Measurements from ENCODE around the gene ELL. TPM values are rescaled to one million over a fixed set of nuclear protein-coding genes. Genes with fewer than 3 reads are reported as not detected.
A peak's percentile ranks its signal among the peaks of the same experiment; 100 is the strongest.
"Not testable (repeated sequence)": the region's sequence is repeated elsewhere in the genome, so short reads cannot be mapped to it uniquely, and the experiment has no call there.

ELL gene
- total RNA-seq, 2 experiments from 2014 or later = 20.3 to 20.9 TPM

GRCh38 chr19:18408053-18408476 lies 113.8 kb downstream of the ELL start:
- Mint-ChIP-seq H3K4me3 (no peak overlapping the region), H3K9me3 (no peaks in the 10 kb centered on the region), H3K4me1 (peaks cover 5% of the 10 kb centered on the region), H3K27ac (no peak overlapping the region), H3K27me3 (peaks cover 16% of the 10 kb centered on the region), H3K36me3 (ENCODE audit: low read depth) (no peaks in the 10 kb centered on the region)
- DNase-seq = peak; percentile 33
- CTCF ChIA-PET = no interaction called here
- POLR2A ChIA-PET = no interaction called here

- Mint-ChIP-seq H3K9me3 (no peaks in the 10 kb centered on the region), H3K4me3 (no peak overlapping the region), H3K36me3 (ENCODE audit: low read depth) (no peaks in the 10 kb centered on the region), H3K4me1 (peaks cover 7% of the 10 kb centered on the region), H3K27me3 (peaks cover 10% of the 10 kb centered on the region), H3K27ac (no peak overlapping the region)
- CTCF ChIA-PET = interaction anchor here (1.4 kb wide), 1 partner anchor 17 kb away, joined by 3 read pairs; no protein-coding TSS in a partner anchor
- POLR2A ChIA-PET = no interaction called here
- no peak for DNase-seq
These were observed 115.1 kb downstream of the ELL start for GRCh38 chr19:18406749-18407148.

GRCh38 chr19:18405754-18406153 lies 116.1 kb downstream of the ELL start:
- POLR2A ChIA-PET; H3K27ac Mint-ChIP-seq; H3K36me3 Mint-ChIP-seq (ENCODE audit: low read depth); H3K9me3 Mint-ChIP-seq; DNase-seq; H3K4me3 Mint-ChIP-seq; H3K27me3 Mint-ChIP-seq: not testable (repeated sequence)
- CTCF ChIA-PET = interaction anchor here (0.7 to 1.4 kb wide), 2 partner anchors 16 to 456 kb away, joined by 3 to 4 read pairs; no protein-coding TSS in a partner anchor
- peaks cover 15% of the 10 kb centered on the region for H3K4me1 Mint-ChIP-seq

- H3K27ac Mint-ChIP-seq, H3K4me3 Mint-ChIP-seq: not testable (repeated sequence)
- CTCF ChIA-PET = interaction anchor here (1.3 kb wide), 1 partner anchor 16 kb away, joined by 3 read pairs; the partner anchor contains the start of gene SSBP4
These were observed 119.2 kb downstream of the ELL start for GRCh38 chr19:18402455-18403248.

GRCh38 chr19:18401580-18402112 lies 120.2 kb downstream of the ELL start:
- POLR2A ChIA-PET = no interaction called here
- H3K9me3 Mint-ChIP-seq = no peaks in the 10 kb centered on the region
- H3K4me3 Mint-ChIP-seq = no peak overlapping the region
- peaks cover 16% of the 10 kb centered on the region for H3K4me1 Mint-ChIP-seq
- H3K27me3 Mint-ChIP-seq = peaks cover 14% of the 10 kb centered on the region
- peak overlapping the region; percentile 7 for H3K27ac Mint-ChIP-seq
- DNase-seq = no peak
- CTCF ChIA-PET = interaction anchor here (0.6 to 1.3 kb wide), 2 partner anchors 11 to 17 kb away, joined by 3 read pairs; partner anchors contain the start of gene SSBP4
- no peaks in the 10 kb centered on the region for H3K36me3 Mint-ChIP-seq (ENCODE audit: low read depth)

More at GRCh38 chr19:18402455-18403248, 119.2 kb downstream of the ELL start:
- POLR2A ChIA-PET; H3K36me3 Mint-ChIP-seq (ENCODE audit: low read depth); H3K9me3 Mint-ChIP-seq; DNase-seq; H3K27me3 Mint-ChIP-seq: not testable (repeated sequence)
- peaks cover 13% of the 10 kb centered on the region for H3K4me1 Mint-ChIP-seq

- ChIA-PET CTCF (interaction anchor here (0.7 to 2.0 kb wide), 3 partner anchors 12 to 510 kb away, joined by 3 to 9 read pairs (median 3); no protein-coding TSS in a partner anchor), POLR2A (no interaction called here)
- no peaks in the 10 kb centered on the region for H3K36me3 Mint-ChIP-seq (ENCODE audit: low read depth)
- no peak for DNase-seq
- H3K4me1 Mint-ChIP-seq = peaks cover 16% of the 10 kb centered on the region
- no peaks in the 10 kb centered on the region for H3K9me3 Mint-ChIP-seq
- peaks cover 15% of the 10 kb centered on the region for H3K27me3 Mint-ChIP-seq
- H3K27ac Mint-ChIP-seq = no peak overlapping the region
- no peak overlapping the region for H3K4me3 Mint-ChIP-seq
These were observed 122.9 kb downstream of the ELL start for GRCh38 chr19:18399008-18399407.

GRCh38 chr19:18397242-18398202 lies 124.3 kb downstream of the ELL start, which contains the start of gene LRRC25:
LRRC25 (minus strand) TSS chr19:18397622; CDS start chr19:18396963, 659 bp downstream.
- no peaks in the 10 kb centered on the region for H3K36me3 Mint-ChIP-seq (ENCODE audit: low read depth)
- ChIA-PET POLR2A (no interaction called here), CTCF (interaction anchor here (2.2 kb wide), 1 partner anchor 9 kb away, joined by 7 read pairs; no protein-coding TSS in a partner anchor)
- DNase-seq = no peak
- no peaks in the 10 kb centered on the region for H3K9me3 Mint-ChIP-seq
- H3K27ac Mint-ChIP-seq = no peak within 1 kb of the TSS
- H3K4me3 Mint-ChIP-seq = no peak within 1 kb of the TSS
- H3K27me3 Mint-ChIP-seq = peaks cover 18% of the 10 kb centered on the region
- H3K4me1 Mint-ChIP-seq = peaks cover 16% of the 10 kb centered on the region

GRCh38 chr19:18396471-18397241 lies 125.2 kb downstream of the ELL start:
- ChIA-PET CTCF (interaction anchor here (0.5 to 2.2 kb wide), 2 partner anchors 8 to 505 kb away, joined by 4 to 7 read pairs; no protein-coding TSS in a partner anchor), POLR2A (no interaction called here)
- Mint-ChIP-seq H3K4me1 (peaks cover 15% of the 10 kb centered on the region), H3K4me3 (no peak overlapping the region), H3K9me3 (no peaks in the 10 kb centered on the region), H3K27me3 (peaks cover 22% of the 10 kb centered on the region), H3K27ac (no peak overlapping the region), H3K36me3 (ENCODE audit: low read depth) (no peaks in the 10 kb centered on the region)
- no peak for DNase-seq

- DNase-seq = no peak
- no peak overlapping the region for H3K27ac Mint-ChIP-seq
- no peaks in the 10 kb centered on the region for H3K36me3 Mint-ChIP-seq (ENCODE audit: low read depth)
- no peaks in the 10 kb centered on the region for H3K9me3 Mint-ChIP-seq
- CTCF ChIA-PET = interaction anchor here (1.8 kb wide), 1 partner anchor 26 kb away, joined by 4 read pairs; the partner anchor contains the start of gene SSBP4
- H3K27me3 Mint-ChIP-seq = peaks cover 43% of the 10 kb centered on the region
- POLR2A ChIA-PET = no interaction called here
- no peak overlapping the region for H3K4me3 Mint-ChIP-seq
- peaks cover 6% of the 10 kb centered on the region for H3K4me1 Mint-ChIP-seq
These were observed 128.0 kb downstream of the ELL start for GRCh38 chr19:18393836-18394235.

GRCh38 chr19:18392926-18393325 lies 128.9 kb downstream of the ELL start:
- H3K4me1 Mint-ChIP-seq = peaks cover 15% of the 10 kb centered on the region
- no peak overlapping the region for H3K4me3 Mint-ChIP-seq
- ChIA-PET POLR2A (no interaction called here), CTCF (interaction anchor here (0.6 to 1.8 kb wide), 2 partner anchors 27 to 121 kb away, joined by 4 read pairs; partner anchors contain the start of gene SSBP4)
- no peak overlapping the region for H3K27ac Mint-ChIP-seq
- peaks cover 44% of the 10 kb centered on the region for H3K27me3 Mint-ChIP-seq
- no peaks in the 10 kb centered on the region for H3K9me3 Mint-ChIP-seq
- no peaks in the 10 kb centered on the region for H3K36me3 Mint-ChIP-seq (ENCODE audit: low read depth)
- no peak for DNase-seq
